ENCODE measurements around the gene UBE3D. TPM values are rescaled to one million over a fixed set of nuclear protein-coding genes. Genes with fewer than 3 reads are reported as not detected.

The UBE3D gene
- total RNA-seq, 6 experiments from 2014 or later, result 2.7 to 7.0 (median 3.8) TPM

GRCh38 chr6:82881519-82881918 lies 184.1 kb downstream of the UBE3D start:
- Mint-ChIP-seq H3K27me3 (ENCODE audit: insufficient read depth) (no peaks in the 10 kb centered on the region), H3K9me3 (no peaks in the 10 kb centered on the region), H3K4me3 (no peak overlapping the region), H3K4me1 (ENCODE audit: low read depth) (peaks cover 17% of the 10 kb centered on the region), H3K27ac (no peak overlapping the region), H3K36me3 (ENCODE audit: low read depth) (peaks cover 4% of the 10 kb centered on the region; the same call in 1 of the 2 replicates)
- DNase-seq, result no peak
- TF ChIP-seq, protein P1, sequence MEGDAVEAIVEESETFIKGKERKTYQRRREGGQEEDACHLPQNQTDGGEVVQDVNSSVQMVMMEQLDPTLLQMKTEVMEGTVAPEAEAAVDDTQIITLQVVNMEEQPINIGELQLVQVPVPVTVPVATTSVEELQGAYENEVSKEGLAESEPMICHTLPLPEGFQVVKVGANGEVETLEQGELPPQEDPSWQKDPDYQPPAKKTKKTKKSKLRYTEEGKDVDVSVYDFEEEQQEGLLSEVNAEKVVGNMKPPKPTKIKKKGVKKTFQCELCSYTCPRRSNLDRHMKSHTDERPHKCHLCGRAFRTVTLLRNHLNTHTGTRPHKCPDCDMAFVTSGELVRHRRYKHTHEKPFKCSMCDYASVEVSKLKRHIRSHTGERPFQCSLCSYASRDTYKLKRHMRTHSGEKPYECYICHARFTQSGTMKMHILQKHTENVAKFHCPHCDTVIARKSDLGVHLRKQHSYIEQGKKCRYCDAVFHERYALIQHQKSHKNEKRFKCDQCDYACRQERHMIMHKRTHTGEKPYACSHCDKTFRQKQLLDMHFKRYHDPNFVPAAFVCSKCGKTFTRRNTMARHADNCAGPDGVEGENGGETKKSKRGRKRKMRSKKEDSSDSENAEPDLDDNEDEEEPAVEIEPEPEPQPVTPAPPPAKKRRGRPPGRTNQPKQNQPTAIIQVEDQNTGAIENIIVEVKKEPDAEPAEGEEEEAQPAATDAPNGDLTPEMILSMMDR (IDR thresholded peaks at IDR 0.05), result no peak

- Mint-ChIP-seq H3K27me3 (ENCODE audit: insufficient read depth) (no peaks in the 10 kb centered on the region), H3K27ac (no peak overlapping the region), H3K36me3 (ENCODE audit: low read depth) (peaks cover 4% of the 10 kb centered on the region; the same call in 1 of the 2 replicates), H3K9me3 (no peaks in the 10 kb centered on the region), H3K4me3 (no peak overlapping the region), H3K4me1 (ENCODE audit: low read depth) (peaks cover 38% of the 10 kb centered on the region)
- TF ChIP-seq, protein P1 (IDR thresholded peaks at IDR 0.05), result no peak
- no peak for DNase-seq
Observed at GRCh38 chr6:82878812-82879211, 186.8 kb downstream of the UBE3D start.

DNA sequence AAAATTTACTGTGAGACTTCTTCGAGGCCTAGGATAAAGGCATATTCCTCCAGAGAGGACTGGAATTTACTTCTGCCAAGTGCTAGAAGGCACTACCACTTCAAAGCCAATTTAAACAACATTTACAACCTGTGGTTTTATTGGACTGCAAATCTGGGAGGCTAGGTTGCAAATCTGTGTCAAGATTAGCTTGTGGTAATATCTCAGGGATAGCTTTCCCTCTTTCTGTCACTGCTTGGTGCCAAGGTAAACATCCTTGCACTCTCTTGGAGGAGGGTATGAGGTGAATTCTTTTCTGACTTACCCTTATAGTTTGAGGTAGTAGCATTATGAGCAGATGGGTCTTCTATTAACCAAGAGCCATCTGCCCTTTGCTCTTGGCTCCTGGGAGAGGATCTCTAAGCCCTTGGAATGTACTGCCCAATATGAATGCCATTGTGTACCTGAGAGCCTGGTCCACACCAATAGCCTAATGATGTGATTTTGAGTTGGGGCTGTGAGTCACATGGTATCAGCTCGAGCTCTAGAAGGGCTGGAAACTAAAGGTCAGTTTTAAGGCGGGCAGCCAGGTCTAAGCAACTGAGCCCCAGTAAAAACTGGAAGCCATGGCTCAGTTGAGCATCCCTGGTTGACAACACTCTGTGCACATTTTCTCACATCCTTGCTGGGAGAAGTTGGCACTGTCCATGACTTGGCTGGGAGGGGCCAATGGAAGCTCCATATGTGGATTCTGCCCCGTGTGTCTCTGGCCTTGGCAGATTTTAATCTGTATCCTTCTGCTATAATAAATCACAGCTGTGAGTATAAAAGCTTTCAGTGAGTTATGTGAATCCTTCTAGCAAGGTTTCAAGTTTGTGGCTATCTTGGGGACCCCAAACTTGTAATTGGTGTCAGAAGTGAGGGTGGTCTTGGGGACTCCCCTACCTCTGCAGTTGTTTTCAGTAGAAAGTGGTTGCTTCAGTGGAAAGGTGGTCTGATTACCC lies 188.1 kb downstream of the UBE3D start:
- Mint-ChIP-seq H3K36me3 (ENCODE audit: low read depth) (peaks cover 4% of the 10 kb centered on the region; the same call in 1 of the 2 replicates), H3K27me3 (ENCODE audit: insufficient read depth) (no peaks in the 10 kb centered on the region; the same call in 1 of the 2 replicates), H3K27ac (no peak overlapping the region), H3K4me3 (no peak overlapping the region), H3K9me3 (no peaks in the 10 kb centered on the region), H3K4me1 (ENCODE audit: low read depth) (peaks cover 42% of the 10 kb centered on the region)
- DNase-seq, result no peak
- TF ChIP-seq, protein P1 (IDR thresholded peaks at IDR 0.05), result no peak

DNA sequence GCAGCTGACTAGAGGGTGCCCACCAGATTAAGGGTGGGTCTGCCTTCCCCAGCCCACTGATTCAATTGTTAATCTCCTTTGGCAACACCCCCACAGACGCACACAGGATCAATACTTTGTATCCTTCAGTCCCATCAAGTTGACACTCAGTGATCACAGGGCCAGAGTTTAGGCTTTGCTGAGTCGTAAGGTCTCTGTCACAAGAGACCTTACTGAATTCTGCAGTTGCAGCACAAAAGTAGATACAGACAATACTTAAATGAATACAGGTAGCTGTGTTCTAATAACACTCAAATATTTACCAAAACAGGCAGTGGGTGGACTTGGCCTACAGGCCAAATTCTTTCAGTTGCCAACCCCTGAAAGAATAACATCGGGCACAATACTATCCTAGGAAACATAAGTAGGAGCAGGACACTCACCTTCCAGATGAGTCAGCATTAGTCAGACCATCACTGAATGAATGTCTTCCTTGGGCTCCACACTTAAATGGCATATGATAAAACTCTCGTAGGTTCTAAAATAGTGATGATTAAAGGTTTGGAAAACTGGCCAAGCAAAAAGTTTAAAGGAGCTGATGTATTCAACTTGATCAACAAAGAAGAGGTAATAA lies 190.0 kb downstream of the UBE3D start:
- Mint-ChIP-seq H3K9me3 (no peaks in the 10 kb centered on the region), H3K4me3 (no peak overlapping the region), H3K36me3 (ENCODE audit: low read depth) (peaks cover 4% of the 10 kb centered on the region; the same call in 1 of the 2 replicates), H3K4me1 (ENCODE audit: low read depth) (peaks cover 42% of the 10 kb centered on the region), H3K27me3 (ENCODE audit: insufficient read depth) (no peaks in the 10 kb centered on the region; the same call in 1 of the 2 replicates), H3K27ac (peak overlapping the region; percentile 20; the same call in 1 of the 2 replicates)
- TF ChIP-seq, protein P1 (IDR thresholded peaks at IDR 0.05), result no peak
- peak; percentile 82 for DNase-seq

DNA sequence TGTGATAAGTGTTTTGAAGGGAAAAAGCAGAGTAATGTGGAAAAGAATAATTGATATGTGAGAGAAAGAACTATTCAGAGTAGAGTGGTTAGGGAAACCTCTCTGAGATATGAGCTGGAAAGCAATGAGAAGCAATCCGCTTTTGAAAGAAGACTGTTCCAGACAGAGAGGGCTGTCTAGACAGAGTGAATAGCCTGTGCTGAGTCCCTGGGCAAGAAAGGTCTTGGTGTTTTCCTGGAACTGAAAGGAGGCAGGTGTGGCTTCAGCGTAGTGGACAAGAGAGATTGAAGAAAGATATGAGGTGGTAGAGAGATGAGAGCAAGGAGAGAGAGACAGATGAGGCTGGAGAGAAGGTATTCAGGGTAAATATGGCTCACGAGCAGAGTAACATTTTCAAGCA lies 190.8 kb downstream of the UBE3D start:
- no peak for DNase-seq
- TF ChIP-seq, protein P1 (IDR thresholded peaks at IDR 0.05), result no peak
- Mint-ChIP-seq H3K27me3 (ENCODE audit: insufficient read depth) (no peaks in the 10 kb centered on the region; the same call in 1 of the 2 replicates), H3K4me1 (ENCODE audit: low read depth) (peaks cover 42% of the 10 kb centered on the region), H3K36me3 (ENCODE audit: low read depth) (peaks cover under 1% of the 10 kb centered on the region; the same call in 1 of the 2 replicates), H3K4me3 (no peak overlapping the region), H3K27ac (peak overlapping the region; percentile 12; the same call in 1 of the 2 replicates), H3K9me3 (no peaks in the 10 kb centered on the region)
